Measurements from ENCODE around the gene FNDC4. TPM values are rescaled to one million over a fixed set of nuclear protein-coding genes. Genes with fewer than 3 reads are reported as not detected.
A peak's percentile ranks its signal among the peaks of the same experiment; 100 is the strongest.

FNDC4 gene
- total RNA-seq, 1 experiment from 2014 or later = 1.3 TPM

DNA sequence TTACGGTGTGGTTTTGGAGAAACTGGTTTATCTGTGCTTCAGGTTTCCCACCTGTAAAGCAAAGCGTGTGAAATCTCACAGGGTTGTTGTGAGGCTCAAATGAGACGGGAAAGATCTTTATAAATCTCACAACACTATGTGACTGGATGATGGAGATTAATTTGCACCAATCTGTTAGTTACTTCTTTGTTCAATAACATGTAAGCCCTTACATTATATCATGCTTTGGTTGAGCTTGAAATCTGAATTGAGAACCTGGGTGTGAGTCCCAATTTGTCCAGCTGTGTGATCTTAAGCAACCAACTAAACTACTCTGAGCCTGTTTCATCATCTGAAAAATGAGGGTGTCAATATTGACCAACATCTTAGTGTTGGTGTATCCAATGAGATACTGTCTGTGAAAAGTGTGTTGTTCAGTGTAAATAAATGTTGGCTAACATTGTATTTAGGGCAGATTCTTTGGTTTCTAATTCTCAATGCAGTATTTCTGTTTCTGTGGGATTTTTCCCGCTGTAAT lies 898 bp upstream of the FNDC4 start:
- no peak for DNase-seq (ENCODE audit: low spot score)
- H3K27ac ChIP-seq (ENCODE audit: low read depth, low read length, poor library complexity, severe bottlenecking) = no peak overlapping the region
- ChIA-PET CTCF (no interaction called here), POLR2A (ENCODE audit: low non-redundant PET) (no interaction called here)
- H3K9me3 ChIP-seq (ENCODE audit: low read depth, low read length, poor library complexity, severe bottlenecking) = no peaks in the 10 kb centered on the region
- H3K4me1 ChIP-seq (ENCODE audit: insufficient read depth, low read length, poor library complexity, severe bottlenecking) = no peaks in the 10 kb centered on the region
- no TSS peak for BruUV-seq (replicated peaks)
- intact Hi-C loops (cut with micrococcal nuclease; ENCODE audit: unreplicated experiment) = no loop called here
- H3K36me3 ChIP-seq (ENCODE audit: insufficient read depth, low read length, poor library complexity, severe bottlenecking) = no peaks in the 10 kb centered on the region
- TF ChIP-seq EZH2 (IDR thresholded peaks at IDR 0.05; ENCODE audit: borderline replicate concordance, low read depth, low read length, poor library complexity, severe bottlenecking) = no peak
- TF ChIP-seq, protein P1, sequence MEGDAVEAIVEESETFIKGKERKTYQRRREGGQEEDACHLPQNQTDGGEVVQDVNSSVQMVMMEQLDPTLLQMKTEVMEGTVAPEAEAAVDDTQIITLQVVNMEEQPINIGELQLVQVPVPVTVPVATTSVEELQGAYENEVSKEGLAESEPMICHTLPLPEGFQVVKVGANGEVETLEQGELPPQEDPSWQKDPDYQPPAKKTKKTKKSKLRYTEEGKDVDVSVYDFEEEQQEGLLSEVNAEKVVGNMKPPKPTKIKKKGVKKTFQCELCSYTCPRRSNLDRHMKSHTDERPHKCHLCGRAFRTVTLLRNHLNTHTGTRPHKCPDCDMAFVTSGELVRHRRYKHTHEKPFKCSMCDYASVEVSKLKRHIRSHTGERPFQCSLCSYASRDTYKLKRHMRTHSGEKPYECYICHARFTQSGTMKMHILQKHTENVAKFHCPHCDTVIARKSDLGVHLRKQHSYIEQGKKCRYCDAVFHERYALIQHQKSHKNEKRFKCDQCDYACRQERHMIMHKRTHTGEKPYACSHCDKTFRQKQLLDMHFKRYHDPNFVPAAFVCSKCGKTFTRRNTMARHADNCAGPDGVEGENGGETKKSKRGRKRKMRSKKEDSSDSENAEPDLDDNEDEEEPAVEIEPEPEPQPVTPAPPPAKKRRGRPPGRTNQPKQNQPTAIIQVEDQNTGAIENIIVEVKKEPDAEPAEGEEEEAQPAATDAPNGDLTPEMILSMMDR (conservative IDR thresholded peaks at IDR 0.05; ENCODE audit: low read depth, low read length) = no peak
- H3K4me3 ChIP-seq (ENCODE audit: low read depth, low read length, poor library complexity, severe bottlenecking) = peak overlapping the region; percentile 65
- peaks cover 35% of the 10 kb centered on the region for H3K27me3 ChIP-seq (replicated peaks; ENCODE audit: insufficient read depth, low read depth, low read length, poor library complexity)

DNA sequence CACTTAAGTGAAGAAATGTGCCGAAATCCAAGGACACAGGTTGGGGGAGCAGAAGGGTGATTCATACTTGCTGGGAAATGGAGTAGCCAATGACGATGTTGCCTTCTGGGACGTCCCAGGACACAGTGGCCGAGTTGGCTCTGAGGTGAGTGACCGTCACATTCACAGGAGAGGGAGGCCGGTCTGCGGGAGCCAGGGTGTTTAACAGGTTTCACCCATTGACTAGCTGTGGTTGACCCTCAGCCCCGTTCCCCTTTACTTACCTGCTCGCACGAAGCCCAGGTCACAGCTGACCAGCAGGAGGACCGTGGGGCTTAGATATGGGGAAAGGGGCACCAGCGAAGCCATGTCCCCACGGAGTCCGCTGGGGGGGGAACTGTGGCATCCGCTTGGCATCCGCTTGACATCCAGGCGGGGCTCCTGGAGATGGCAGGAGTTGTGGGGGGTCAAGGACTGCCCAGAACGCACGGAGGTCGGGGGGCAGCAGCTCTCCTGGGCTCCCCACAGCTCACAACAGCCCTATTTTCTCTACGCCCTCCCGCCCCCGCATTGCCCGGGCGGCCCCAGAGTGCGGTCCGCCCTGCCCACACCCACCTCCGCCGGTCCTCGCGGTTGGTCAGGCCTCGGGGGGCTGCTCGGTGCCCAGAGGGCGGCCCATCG lies 586 bp downstream of the FNDC4 start:
- H3K4me1 ChIP-seq (ENCODE audit: insufficient read depth, low read length, poor library complexity, severe bottlenecking) = no peaks in the 10 kb centered on the region
- DNase-seq (ENCODE audit: low spot score) = no peak
- ChIA-PET CTCF (no interaction called here), POLR2A (ENCODE audit: low non-redundant PET) (no interaction called here)
- TF ChIP-seq, protein P1 (conservative IDR thresholded peaks at IDR 0.05; ENCODE audit: low read depth, low read length) = no peak
- no peak for TF ChIP-seq EZH2 (IDR thresholded peaks at IDR 0.05; ENCODE audit: borderline replicate concordance, low read depth, low read length, poor library complexity, severe bottlenecking)
- intact Hi-C loops (cut with micrococcal nuclease; ENCODE audit: unreplicated experiment) = no loop called here
- peaks cover 35% of the 10 kb centered on the region for H3K27me3 ChIP-seq (replicated peaks; ENCODE audit: insufficient read depth, low read depth, low read length, poor library complexity)
- H3K4me3 ChIP-seq (ENCODE audit: low read depth, low read length, poor library complexity, severe bottlenecking) = peak overlapping the region; percentile 65
- no peaks in the 10 kb centered on the region for H3K36me3 ChIP-seq (ENCODE audit: insufficient read depth, low read length, poor library complexity, severe bottlenecking)
- no peaks in the 10 kb centered on the region for H3K9me3 ChIP-seq (ENCODE audit: low read depth, low read length, poor library complexity, severe bottlenecking)
- no TSS peak for BruUV-seq (replicated peaks)
- H3K27ac ChIP-seq (ENCODE audit: low read depth, low read length, poor library complexity, severe bottlenecking) = no peak overlapping the region

DNA sequence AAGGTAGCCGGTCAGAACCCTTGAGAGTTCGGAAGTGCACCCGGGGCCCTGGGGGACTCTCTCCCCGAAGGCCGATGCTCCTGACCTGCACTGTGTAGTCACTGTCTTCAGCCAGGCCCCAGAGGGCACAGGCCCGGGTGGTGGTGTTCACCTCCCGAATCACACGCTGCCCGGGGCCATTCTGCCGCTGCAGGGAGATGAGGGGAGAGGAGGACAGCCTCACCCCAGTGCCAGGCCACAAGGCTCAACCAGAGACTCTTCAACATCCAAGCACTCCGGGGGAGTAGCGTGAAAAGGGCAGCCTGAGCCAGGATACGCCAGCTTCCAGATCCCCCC lies 1.1 kb downstream of the FNDC4 start:
- ChIA-PET POLR2A (ENCODE audit: low non-redundant PET) (no interaction called here), CTCF (no interaction called here)
- H3K27me3 ChIP-seq (replicated peaks; ENCODE audit: insufficient read depth, low read depth, low read length, poor library complexity) = peaks cover 35% of the 10 kb centered on the region
- H3K36me3 ChIP-seq (ENCODE audit: insufficient read depth, low read length, poor library complexity, severe bottlenecking) = no peaks in the 10 kb centered on the region
- H3K9me3 ChIP-seq (ENCODE audit: low read depth, low read length, poor library complexity, severe bottlenecking) = no peaks in the 10 kb centered on the region
- no peak for DNase-seq (ENCODE audit: low spot score)
- no TSS peak for BruUV-seq (replicated peaks)
- H3K27ac ChIP-seq (ENCODE audit: low read depth, low read length, poor library complexity, severe bottlenecking) = no peak overlapping the region
- no peaks in the 10 kb centered on the region for H3K4me1 ChIP-seq (ENCODE audit: insufficient read depth, low read length, poor library complexity, severe bottlenecking)
- intact Hi-C loops (cut with micrococcal nuclease; ENCODE audit: unreplicated experiment) = no loop called here
- no peak for TF ChIP-seq EZH2 (IDR thresholded peaks at IDR 0.05; ENCODE audit: borderline replicate concordance, low read depth, low read length, poor library complexity, severe bottlenecking)
- TF ChIP-seq, protein P1 (conservative IDR thresholded peaks at IDR 0.05; ENCODE audit: low read depth, low read length) = no peak
- no peak overlapping the region for H3K4me3 ChIP-seq (ENCODE audit: low read depth, low read length, poor library complexity, severe bottlenecking)
